ENCODE measurements around the gene SGSM2.

GRCh38 chr17:2357237-2357636 lies 19.9 kb downstream of the SGSM2 start:
- TF ChIP-seq CTCF (IDR thresholded peaks at IDR 0.05) (no peak), EP300 (IDR thresholded peaks at IDR 0.05) (no peak), POLR2A (IDR thresholded peaks at IDR 0.05) (no peak)
